ENCODE measurements around the gene LIN28B.

The LIN28B gene

GRCh38 chr6:105094133-105094640 is 137.3 kb downstream of the LIN28B start:
- H3K36me3 ChIP-seq (ENCODE audit: control insufficient read depth in 2 of 2, insufficient read depth in 1 of 2, low read length in 2 of 2), result peaks cover 0 to 27% of the 10 kb centered on the region in 2 experiments; a peak in 1 of 3 replicates
- ChIA-PET CTCF (interaction anchor here (1.0 kb wide), 1 partner anchor 269 kb away, joined by 3 read pairs; no protein-coding TSS in a partner anchor), POLR2A (no interaction called here)
- no peaks in the 10 kb centered on the region for H3K4me1 ChIP-seq (ENCODE audit: control insufficient read depth, insufficient read depth, low read length)
- H3K4me3 ChIP-seq (ENCODE audit: low read depth, low read length), result no peak overlapping the region
- TF ChIP-seq, protein P1, sequence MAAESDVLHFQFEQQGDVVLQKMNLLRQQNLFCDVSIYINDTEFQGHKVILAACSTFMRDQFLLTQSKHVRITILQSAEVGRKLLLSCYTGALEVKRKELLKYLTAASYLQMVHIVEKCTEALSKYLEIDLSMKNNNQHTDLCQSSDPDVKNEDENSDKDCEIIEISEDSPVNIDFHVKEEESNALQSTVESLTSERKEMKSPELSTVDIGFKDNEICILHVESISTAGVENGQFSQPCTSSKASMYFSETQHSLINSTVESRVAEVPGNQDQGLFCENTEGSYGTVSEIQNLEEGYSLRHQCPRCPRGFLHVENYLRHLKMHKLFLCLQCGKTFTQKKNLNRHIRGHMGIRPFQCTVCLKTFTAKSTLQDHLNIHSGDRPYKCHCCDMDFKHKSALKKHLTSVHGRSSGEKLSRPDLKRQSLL (tag by site-specific recombination; IDR thresholded peaks at IDR 0.05), result no peak
- TF ChIP-seq ZNF221 (tag by site-specific recombination; IDR thresholded peaks at IDR 0.05; ENCODE audit: borderline replicate concordance) (no peak), ZNF292 (tag by site-specific recombination; IDR thresholded peaks at IDR 0.05; ENCODE audit: borderline replicate concordance, low read depth) (no peak)
- TF ChIP-seq, protein P2, sequence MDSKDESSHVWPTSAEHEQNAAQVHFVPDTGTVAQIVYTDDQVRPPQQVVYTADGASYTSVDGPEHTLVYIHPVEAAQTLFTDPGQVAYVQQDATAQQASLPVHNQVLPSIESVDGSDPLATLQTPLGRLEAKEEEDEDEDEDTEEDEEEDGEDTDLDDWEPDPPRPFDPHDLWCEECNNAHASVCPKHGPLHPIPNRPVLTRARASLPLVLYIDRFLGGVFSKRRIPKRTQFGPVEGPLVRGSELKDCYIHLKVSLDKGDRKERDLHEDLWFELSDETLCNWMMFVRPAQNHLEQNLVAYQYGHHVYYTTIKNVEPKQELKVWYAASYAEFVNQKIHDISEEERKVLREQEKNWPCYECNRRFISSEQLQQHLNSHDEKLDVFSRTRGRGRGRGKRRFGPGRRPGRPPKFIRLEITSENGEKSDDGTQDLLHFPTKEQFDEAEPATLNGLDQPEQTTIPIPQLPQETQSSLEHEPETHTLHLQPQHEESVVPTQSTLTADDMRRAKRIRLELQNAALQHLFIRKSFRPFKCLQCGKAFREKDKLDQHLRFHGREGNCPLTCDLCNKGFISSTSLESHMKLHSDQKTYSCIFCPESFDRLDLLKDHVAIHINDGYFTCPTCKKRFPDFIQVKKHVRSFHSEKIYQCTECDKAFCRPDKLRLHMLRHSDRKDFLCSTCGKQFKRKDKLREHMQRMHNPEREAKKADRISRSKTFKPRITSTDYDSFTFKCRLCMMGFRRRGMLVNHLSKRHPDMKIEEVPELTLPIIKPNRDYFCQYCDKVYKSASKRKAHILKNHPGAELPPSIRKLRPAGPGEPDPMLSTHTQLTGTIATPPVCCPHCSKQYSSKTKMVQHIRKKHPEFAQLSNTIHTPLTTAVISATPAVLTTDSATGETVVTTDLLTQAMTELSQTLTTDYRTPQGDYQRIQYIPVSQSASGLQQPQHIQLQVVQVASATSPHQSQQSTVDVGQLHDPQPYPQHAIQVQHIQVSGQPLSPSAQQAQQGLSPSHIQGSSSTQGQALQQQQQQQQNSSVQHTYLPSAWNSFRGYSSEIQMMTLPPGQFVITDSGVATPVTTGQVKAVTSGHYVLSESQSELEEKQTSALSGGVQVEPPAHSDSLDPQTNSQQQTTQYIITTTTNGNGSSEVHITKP (tag by site-specific recombination; IDR thresholded peaks at IDR 0.05), result no peak
- no peaks in the 10 kb centered on the region for H3K9me3 ChIP-seq (ENCODE audit: control insufficient read depth, insufficient read depth, low read depth, low read length)
- H3K27ac ChIP-seq (ENCODE audit: extremely low read depth, low read depth, low read length), result no peak overlapping the region

DNA sequence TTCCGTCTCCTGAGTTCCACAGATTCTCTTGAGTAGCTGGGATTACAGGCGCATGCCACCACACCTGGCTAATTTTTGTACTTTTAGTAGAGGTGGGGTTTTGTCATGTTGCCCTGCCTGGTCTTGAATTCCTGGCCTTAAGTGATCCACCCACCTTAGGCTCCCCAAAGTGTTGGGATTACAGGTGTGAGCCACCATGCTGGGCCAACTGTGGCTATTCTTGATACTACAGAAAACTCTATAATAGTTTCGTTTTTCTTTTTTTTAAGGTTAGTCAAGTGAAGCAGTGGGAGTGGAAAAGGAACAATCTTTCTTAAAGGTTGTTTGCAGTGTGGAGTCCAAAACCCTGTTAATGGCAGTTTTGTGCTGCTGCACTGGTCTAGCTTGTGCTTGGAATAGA is 138.2 kb downstream of the LIN28B start:
- no peak overlapping the region for H3K4me3 ChIP-seq (ENCODE audit: low read depth, low read length)
- H3K27ac ChIP-seq (ENCODE audit: extremely low read depth, low read depth, low read length), result no peak overlapping the region
- H3K9me3 ChIP-seq (ENCODE audit: control insufficient read depth, insufficient read depth, low read depth, low read length), result no peaks in the 10 kb centered on the region
- POLR2A ChIA-PET, result no interaction called here
- CTCF ChIA-PET, result interaction anchor here (0.6 to 1.0 kb wide), 2 partner anchors 268 to 272 kb away, joined by 3 to 4 read pairs; no protein-coding TSS in a partner anchor
- no peak for TF ChIP-seq ZNF37A (tag by site-specific recombination; IDR thresholded peaks at IDR 0.05)
- no peak for TF ChIP-seq ZNF302 (tag by site-specific recombination; IDR thresholded peaks at IDR 0.05; ENCODE audit: low read depth)
- TF ChIP-seq ZBTB44 (tag by site-specific recombination; IDR thresholded peaks at IDR 0.05), result no peak
- TF ChIP-seq ZNF174 (tag by site-specific recombination; IDR thresholded peaks at IDR 0.05), result no peak
- TF ChIP-seq ZNF354C (tag by site-specific recombination; IDR thresholded peaks at IDR 0.05; ENCODE audit: borderline replicate concordance, low read depth), result no peak
- TF ChIP-seq ZNF626 (tag by site-specific recombination; IDR thresholded peaks at IDR 0.05), result no peak
- no peak for TF ChIP-seq OSR2 (tag by site-specific recombination; IDR thresholded peaks at IDR 0.05)
- TF ChIP-seq BCL11B (tag by site-specific recombination; IDR thresholded peaks at IDR 0.05; ENCODE audit: low read depth), result no peak
- no peak for TF ChIP-seq KLF10 (tag by site-specific recombination; IDR thresholded peaks at IDR 0.05)
- TF ChIP-seq, protein P3, sequence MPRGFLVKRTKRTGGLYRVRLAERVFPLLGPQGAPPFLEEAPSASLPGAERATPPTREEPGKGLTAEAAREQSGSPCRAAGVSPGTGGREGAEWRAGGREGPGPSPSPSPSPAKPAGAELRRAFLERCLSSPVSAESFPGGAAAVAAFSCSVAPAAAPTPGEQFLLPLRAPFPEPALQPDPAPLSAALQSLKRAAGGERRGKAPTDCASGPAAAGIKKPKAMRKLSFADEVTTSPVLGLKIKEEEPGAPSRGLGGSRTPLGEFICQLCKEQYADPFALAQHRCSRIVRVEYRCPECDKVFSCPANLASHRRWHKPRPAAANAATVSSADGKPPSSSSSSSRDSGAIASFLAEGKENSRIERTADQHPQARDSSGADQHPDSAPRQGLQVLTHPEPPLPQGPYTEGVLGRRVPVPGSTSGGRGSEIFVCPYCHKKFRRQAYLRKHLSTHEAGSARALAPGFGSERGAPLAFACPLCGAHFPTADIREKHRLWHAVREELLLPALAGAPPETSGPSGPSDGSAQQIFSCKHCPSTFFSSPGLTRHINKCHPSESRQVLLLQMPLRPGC (tag by site-specific recombination; IDR thresholded peaks at IDR 0.05), result no peak
- no peak for TF ChIP-seq ZNF132 (tag by site-specific recombination; IDR thresholded peaks at IDR 0.05; ENCODE audit: borderline replicate concordance)
- TF ChIP-seq ZNF521 (tag by site-specific recombination; IDR thresholded peaks at IDR 0.05), result no peak
- peaks cover 0 to 35% of the 10 kb centered on the region in 2 experiments; a peak in 1 of 3 replicates for H3K36me3 ChIP-seq (ENCODE audit: control insufficient read depth in 2 of 2, insufficient read depth in 1 of 2, low read length in 2 of 2)
- no peaks in the 10 kb centered on the region for H3K4me1 ChIP-seq (ENCODE audit: control insufficient read depth, insufficient read depth, low read length)

Data from HEK293 (cell line).